Sigmoid colon (tissue), 4 donors: ENCODE data around the gene NFS1.

Experiments used
- CTCF ChIP-seq, 4 experiments: fragments of 450-650 bp in 3 of 4; fragments of 200-600 bp in 1 of 4; IDR thresholded peaks; one replicate each; pipeline ENCODE4 v1.5.1; 2016 to 2019; ENCODE audit warnings: antibody characterized with exemption in 4 of 4, mild to moderate bottlenecking in 3 of 4, moderate library complexity in 2 of 4
- EP300 ChIP-seq, 4 donors: sonication (generic); formaldehyde crosslinking; IDR thresholded peaks; one replicate each; pipeline ENCODE4 v1.6.1; 2017; ENCODE audit warnings: antibody characterized with exemption in 4 of 4

DNA sequence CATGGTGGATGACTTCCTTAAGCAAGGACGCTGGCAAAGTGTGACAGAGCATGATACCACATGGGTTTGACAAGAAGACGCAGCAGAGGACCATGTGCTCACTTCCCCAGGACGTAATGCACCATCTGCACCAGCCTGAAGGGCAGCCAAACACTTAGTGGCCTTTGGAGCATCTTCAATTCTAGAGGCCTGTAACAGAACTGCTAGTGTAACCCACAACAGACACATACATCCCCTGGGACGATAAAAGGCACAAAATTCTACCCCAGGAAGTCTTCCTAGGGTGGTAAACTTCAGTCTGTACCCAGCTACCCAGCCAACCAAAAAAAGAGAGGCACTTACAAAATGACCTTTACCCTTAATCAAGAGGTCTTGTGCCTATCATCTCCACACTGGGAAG, 25.3 kb downstream of the NFS1 start:
- TF ChIP-seq CTCF (IDR thresholded peaks at IDR 0.05) = no peak
- no peak for TF ChIP-seq EP300 (IDR thresholded peaks at IDR 0.05)
